CD4-positive, alpha-beta T cell treated with Interleukin-12 subunit alpha and Interleukin-12 subunit beta, for 1 hour (primary cell): ENCODE measurements around the gene ANAPC4.
"Not testable (repeated sequence)": the region's sequence is repeated elsewhere in the genome, so short reads cannot be mapped to it uniquely, and the experiment has no call there.

ENCODE experiments used
- DNase-seq: peaks from one replicate; pipeline ENCODE4 v3.0.0-alpha.2; 2020

Gene ANAPC4, protein sequence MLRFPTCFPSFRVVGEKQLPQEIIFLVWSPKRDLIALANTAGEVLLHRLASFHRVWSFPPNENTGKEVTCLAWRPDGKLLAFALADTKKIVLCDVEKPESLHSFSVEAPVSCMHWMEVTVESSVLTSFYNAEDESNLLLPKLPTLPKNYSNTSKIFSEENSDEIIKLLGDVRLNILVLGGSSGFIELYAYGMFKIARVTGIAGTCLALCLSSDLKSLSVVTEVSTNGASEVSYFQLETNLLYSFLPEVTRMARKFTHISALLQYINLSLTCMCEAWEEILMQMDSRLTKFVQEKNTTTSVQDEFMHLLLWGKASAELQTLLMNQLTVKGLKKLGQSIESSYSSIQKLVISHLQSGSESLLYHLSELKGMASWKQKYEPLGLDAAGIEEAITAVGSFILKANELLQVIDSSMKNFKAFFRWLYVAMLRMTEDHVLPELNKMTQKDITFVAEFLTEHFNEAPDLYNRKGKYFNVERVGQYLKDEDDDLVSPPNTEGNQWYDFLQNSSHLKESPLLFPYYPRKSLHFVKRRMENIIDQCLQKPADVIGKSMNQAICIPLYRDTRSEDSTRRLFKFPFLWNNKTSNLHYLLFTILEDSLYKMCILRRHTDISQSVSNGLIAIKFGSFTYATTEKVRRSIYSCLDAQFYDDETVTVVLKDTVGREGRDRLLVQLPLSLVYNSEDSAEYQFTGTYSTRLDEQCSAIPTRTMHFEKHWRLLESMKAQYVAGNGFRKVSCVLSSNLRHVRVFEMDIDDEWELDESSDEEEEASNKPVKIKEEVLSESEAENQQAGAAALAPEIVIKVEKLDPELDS

DNA sequence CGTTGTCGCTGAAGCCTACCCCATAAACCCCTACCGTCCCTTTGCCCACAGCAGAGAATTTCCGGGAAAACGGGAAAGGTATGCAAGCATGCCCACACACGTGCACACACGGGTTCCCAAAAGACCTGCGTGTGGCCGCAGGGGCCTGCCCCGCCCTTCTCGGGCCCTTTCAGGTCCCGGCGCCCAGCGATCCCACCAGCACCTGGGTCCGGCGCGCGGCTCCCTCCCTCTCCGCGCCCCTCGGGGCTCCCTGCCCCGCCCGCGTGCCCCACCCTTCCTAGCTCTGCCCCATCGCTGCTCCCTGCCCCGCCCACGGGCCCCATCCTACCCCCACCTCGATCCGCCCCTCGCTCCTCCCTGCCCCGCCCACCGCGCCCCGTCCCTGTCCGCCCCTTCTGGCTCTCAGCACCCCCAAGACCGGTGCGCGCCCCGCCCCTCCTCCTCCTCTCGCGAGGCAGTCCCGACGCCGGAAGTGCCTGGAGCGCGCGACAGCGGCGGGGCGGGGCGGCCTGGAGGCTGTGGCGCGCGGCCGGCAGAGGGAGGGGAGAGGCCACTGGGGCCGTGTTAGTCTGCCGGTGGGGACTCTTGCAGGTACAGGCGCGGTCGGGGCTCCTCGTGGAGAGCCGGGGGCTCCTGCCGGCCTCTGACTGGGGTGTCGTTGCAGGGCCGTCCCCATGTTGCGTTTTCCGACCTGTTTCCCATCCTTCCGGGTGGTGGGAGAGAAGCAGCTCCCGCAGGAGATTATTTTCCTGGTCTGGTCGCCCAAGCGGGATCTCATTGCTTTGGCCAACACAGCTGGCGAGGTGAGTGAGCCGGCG lies at the start of gene ANAPC4:
Gene ANAPC4 (plus strand): TSS at position 510 of the 818 bp plus-strand sequence. CDS start 165 bp downstream, at position 675.
- peak; percentile 97 for DNase-seq

DNA sequence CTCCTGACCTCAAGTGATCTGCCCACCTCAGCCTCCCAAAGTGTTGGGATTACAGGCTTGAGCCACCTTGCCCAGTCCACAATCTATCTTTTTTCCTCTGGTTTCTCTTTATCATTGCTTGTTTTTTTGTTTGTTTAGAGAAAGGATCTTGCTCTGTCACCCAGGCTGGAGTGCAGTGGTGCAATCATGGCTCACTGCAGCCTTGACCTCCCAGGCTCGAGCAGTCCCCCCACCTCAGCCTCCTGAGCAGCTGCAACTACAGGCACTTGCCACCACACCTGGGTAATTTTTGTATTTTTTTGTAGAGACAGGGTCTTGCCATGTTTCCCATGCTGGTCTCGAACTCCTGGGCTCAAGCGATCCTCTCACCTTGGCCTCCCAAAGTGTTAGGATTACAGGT lies 48.6 kb upstream of the ANAPC4 start:
- not testable (repeated sequence) for DNase-seq

DNA sequence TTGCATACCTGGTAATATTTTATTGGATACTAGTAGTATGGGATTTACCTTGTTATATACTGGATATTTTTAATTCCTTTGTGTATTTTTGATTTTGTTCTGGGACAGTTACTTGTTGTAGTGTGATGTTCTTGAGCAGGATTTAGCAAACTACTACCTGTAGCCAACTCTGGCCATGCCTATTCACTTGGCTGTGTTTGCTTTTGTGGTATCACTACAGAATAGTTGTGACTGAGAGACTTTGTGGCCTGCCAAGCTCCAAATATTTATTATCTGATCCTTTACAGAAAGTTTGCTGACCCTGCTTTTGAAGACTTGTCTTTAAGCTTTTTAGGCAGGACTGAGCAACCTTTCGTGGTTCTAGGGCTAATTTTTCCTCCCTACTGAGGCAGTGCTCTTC lies 46.7 kb upstream of the ANAPC4 start:
- no peak for DNase-seq

DNA sequence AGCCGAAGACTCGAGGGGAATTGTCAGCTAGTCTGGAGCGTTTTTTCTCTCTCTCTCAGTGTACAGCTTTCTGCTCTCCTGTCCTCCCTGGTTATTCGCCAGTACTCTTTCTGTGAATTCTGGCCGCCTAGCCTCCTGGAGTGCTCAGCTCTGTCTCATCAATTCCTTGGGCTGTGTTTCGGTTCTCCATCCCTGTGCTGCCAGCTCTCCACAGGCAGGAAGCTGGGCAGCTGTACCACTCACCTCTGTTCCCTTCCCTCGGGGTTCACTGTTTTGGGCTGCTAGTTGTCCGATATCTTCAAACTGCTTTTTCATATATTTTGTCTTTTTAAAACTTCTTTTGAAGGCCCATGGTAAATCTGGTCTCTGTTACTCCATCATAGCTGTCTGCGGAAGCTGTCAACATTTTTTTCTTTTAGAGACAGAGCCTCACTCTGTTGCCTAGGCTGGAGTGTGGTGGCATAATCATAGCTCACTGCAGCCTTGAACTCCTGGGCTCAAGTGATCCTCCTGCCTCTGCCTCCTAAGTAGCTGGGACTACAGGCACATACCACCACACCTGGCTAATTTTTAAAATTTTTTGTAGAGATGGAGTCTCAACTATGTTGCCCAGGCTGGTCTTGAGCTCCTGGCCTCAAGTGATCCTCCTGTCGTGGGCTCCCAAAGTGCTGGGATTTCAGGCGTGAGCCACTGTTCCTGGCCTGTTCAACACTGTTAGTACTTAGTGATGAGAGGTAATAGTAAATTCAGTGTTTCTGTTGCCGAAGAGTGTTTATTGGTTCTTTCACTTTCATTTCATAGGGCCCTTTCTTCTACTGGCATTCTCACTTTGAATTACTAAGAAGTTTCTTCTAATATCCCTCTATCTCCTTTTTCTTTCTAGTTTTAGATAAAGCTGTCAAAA lies 45.9 kb upstream of the ANAPC4 start:
- DNase-seq, result peak; percentile 22

DNA sequence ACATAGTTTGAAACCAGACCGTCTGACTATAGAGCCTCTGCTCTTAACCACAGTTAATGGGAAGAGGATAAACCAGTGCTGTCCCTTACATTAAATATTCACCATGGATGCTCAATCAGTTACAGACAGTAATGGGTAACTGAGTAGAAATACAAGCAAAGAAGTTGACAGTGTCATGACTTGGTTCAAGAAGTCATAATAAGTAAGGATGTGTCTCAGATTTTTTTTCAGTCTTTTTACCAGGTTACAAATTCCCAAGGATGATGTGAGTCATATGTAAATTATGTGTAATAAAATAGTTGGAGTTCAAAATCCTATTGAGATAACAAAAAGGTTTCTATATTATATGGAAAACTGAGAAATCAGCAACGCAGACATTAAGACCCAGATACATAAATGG lies 33.4 kb upstream of the ANAPC4 start:
- no peak for DNase-seq

DNA sequence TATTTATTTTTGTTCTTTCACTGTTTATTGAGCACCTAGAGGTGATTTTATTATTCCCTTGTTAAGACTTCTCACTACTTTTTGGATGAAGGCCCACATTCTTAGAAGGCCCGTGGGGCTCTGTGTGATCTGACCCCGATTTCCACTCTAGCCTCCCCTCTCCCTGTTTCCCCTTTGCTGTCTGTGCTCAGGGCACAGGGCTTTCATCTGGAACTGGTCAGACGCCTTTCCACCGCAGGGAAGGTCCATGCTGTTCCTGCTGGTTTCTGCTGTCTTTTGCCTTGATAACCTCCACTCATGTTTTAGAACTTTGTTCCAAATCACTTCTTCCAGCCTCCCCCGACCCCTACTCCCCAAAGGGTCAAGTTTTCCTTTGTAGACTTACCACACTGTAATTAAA lies 31.3 kb upstream of the ANAPC4 start:
- no peak for DNase-seq

DNA sequence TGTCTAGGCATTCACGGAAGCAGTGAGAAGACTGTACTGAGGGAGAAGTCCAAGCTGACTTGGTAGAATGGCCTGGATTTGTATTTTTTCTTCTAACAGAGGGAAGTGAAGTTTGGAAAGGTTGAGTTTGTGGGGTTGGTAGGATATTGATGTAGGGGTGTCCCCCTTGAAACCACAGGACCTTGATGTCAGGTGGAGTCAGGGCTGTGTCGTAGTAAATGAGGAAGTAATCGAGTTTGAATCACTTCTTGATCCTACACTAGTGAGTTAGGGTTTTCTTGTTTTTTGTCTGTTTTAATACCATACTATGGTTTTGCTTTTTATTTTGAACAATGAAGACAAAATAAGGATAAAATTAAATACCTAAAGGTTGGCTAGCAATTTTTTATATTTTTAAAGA lies 30.1 kb upstream of the ANAPC4 start:
- no peak for DNase-seq

DNA sequence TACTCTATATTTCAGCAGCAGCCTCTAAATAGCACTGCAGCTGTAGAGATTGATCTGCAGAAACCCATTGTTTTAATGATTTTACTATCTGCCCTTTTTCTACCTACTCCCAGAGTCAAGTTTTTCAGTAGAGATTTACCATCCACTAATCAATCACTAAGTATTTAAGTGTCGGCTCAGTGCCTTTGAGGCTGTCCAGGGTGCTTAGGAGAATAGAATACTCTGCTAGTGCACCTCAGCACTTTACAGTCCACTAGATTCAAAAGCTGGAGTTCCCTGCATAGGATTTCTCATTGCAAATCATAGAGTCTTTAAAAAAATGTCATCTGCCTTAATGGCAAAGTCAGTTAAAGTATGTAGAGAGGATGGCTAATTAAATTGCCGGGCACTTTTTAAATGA lies 29.6 kb upstream of the ANAPC4 start:
- no peak for DNase-seq

DNA sequence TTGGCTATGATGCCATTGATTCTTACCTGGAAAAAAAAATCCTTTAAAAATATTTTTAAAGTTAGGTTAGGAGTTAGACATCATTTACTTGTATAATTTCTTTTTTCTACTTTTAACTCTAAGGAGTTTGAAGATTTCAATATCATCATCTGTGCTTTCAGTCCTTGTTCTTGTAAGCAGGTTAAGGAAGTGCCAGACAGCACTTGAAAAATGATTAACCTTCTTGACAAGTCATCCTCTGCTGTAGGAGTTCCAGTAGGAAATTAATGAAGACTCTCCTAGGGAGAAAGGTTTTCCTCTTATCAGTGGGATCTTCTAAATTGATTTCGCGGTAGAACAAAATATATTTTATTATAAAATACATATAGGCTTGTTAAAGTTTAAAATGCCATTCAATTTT lies 29.1 kb upstream of the ANAPC4 start:
- no peak for DNase-seq

DNA sequence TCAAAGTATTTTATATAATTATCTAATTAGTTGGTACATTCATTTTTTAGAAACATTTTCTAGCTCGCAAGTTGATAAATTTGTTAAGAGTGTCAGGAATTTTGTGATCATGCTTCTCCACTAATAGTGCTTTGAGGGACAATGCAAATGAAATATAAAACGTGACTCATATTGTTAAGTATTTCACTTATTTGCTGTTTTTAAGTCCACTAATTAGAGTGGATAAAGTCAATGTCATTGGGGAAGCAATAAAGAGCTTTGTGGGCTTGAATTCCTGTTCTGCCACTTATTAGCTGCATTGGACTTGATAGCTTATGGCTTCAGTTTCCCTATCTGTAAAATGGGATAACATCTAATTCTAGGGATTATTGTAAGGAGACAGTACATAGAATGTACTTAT lies 26.5 kb upstream of the ANAPC4 start:
- no peak for DNase-seq

DNA sequence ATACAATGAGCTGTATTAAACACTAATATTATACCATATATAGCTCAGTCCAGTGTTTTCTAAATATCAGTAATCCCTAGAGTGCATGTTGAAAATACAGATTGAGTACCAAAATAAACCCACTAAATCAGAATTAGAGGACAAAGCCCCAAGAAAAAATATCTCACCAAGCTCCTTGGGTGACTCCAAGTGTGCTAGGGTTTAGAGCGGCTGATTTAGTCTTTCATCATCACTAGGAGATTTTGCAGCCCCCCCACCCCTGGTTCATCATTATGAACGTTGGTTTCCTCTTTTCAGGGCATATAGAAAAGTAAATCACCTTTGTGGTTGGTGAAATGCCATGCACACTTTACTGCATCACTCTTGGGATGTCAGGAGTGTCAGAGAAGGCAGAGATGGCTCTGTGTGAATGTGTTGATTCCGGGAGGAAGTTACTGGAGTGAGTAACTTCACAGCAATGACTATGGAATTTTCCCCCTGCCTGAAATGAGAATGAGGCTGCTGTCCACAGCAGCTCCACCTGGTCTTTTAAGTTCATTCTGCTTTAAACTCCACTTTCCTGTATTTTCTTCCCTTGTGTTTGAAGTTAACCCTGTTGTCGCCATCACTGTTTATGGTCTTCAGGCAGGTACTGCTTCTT lies 25.2 kb upstream of the ANAPC4 start:
- no peak for DNase-seq

DNA sequence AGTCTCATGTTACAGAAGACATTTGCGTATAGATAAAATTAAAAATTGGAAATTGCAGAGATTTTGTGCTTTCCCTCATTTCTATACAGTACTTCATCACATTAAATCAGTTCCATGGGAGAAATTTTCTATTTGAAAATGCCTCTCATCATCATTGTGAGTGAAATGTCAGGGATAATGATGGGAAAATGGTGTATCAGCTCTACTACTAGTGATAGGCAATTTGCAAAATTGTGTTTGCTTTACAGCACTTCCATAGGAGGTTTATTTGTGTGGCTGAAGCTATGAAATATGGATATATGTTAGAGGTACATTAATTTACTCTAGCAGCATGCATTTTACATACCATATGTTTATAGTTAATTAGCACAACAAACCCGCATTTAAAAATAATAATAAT lies 21.0 kb upstream of the ANAPC4 start:
- no peak for DNase-seq

DNA sequence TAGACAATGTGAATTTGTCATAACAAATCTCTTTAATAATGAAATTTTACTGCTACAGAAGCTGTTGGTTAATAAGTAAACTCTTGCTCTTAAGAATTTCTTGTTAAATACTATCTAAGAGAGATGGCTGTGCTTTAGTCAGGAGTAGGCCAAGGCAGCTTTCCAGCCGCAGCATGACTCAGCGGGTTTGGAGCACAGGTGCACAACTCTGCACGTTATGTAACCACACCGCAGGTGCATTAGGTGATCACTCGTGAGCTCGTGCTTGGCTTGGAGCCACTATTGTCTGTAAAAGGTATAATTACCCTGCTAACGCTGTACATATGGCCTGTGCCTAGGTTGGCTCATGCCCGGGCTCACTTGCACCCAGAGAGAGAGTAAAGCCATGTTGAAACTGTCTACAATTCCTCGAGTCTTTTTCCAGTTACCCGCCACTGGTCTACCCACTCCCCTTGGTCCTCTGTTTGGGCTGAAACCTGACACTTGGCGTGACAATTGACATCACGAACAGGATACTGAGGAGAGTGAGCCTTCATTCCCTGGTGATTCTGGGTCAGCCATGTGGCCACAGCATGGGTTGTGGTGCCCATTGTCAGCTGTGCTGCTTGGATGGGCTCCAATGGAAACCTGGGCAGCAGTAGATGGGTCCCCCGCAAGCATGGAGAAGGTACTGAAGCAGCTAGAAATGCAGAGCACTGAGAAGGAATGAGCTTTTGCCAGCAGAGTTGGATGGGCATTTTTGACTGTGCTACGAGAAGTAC lies 18.4 kb upstream of the ANAPC4 start:
- no peak for DNase-seq

DNA sequence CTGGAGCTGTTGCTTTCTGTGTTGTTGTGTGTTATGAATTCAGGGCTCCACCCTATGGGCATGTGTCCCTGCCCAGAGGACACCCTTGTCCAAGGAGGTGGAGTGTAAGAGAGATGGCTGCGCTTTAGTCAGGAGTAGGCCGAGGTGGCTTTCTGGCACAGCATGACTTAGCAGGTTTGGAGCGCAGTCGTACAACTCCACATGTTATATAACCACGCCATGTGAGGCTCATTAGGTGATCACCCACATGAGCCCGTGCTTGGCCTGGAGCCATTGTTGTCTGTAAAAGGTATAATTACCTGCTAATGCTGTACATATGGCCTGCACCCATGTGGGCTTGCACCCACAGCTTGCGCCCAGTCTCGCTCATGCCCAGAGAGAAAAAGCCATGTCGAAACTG lies 15.8 kb upstream of the ANAPC4 start:
- DNase-seq, result no peak

DNA sequence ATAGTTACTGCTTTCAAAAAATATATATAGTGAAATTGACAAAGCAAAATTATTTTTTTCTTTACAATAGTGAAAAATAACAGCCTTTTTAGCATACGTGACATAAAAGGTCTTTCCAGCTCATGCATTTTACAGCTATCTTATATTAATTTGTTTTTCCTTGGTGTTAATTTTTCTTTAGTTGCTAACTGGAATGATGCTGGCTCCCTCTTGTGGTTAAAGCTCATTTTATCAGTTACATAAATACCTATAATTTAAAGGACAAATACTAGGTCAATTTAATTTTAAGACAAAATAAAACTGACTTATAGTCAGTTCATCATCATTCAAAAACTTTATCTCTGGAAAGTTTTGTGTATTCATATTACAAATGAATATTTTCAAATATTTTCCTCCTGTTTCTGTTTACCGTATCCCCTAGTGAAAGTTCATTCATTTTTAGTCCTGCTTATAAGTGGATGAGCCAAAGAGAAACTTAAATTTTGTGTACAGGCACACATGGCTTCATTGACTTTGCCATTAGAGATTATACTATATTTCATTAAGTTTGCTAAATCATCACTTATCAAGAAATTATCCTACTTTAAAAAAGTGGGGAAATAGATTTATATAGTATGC lies 9.9 kb upstream of the ANAPC4 start:
- DNase-seq, result peak; percentile 50

DNA sequence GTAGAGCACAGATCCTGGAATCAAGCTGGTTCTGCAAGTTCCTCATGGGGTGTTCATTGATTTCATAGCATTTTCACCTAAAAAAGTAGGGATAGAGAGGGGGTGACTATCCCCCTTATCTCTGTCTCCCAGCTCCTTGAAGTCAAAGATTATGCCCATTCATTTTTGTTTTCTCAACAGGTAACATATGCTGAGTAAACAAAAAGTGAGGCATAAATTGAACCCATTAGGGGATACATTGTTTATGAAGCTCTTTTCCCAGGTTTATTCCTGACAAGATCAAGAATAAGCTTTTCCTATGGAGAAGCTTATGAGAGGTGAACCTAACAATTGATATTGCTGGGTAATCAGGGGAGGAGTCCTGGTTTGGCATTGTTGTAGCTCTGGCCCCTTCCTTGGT lies 9.2 kb upstream of the ANAPC4 start:
- DNase-seq, result no peak

DNA sequence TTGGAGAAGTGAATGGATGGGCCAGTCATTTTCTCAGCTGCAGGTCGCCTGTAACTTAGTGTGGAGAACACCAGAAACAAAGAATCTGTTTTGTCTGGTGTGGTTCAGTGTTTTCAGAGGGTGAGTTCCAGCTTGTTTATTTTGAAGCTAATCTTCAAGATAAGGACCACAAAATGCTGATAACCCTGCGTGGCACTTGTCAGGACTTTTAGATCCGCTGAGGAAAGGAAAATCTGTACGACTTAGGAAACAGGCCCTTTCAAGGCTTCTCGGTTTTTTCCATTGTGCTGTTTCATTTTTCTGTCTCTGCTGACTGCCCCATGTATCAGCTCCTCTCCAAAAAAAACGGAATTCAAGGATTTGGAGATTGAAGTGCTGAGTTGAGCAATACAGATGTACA lies 8.7 kb upstream of the ANAPC4 start:
- no peak for DNase-seq

DNA sequence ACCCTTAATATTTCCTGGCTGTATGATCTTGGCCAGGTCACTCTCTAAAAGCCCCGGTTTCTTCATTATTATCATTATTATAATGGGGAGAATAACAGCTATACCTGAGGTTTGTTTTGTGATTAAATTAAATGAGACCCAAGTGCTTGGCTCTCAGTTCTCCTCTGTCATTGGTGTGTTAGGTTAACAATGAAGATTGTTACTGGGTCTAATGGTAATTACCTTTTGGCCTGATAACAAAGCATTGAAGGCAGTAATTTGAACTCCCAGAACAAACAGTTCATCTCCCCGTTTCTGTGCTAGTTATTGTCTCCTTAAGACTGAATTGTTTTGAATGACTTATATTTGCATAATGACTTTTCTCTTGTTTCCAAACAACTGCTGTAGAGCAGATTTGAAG lies 6.8 kb upstream of the ANAPC4 start:
- no peak for DNase-seq

DNA sequence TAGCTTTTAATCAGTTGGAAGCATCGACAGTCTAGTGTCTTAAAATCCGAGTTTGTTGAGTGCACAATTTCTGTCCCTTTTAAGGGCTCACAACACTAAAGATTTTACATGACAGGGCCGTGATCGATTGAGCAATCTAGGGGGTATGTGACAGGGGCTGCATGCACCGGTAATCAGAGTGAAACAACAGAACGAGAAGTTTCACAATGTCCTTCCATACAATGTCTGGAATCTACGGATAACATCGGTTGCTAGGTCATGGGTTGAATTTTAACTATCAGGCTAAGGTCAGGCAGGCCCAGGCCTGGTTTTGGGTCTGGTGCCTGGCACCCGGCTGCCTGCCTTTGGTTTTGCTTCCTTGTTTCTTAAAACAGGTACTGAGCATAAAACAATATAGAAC lies 4.5 kb upstream of the ANAPC4 start:
- DNase-seq, result not testable (repeated sequence)
